HG03378 (cell line): ENCODE data around the gene ERC1.
"Not testable (repeated sequence)": the region's sequence is repeated elsewhere in the genome, so short reads cannot be mapped to it uniquely, and the experiment has no call there.

Experiments
- ATAC-seq: cut with Tn5 transposase; IDR thresholded peaks from one replicate; pipeline ENCODE4 v1.9.1; 2021; ENCODE audit warnings: mild to moderate bottlenecking, moderate library complexity; ENCODE audit not compliant: unreplicated experiment

Gene ERC1

GRCh38 chr12:1020389-1020788 lies 29.4 kb downstream of the ERC1 start:
- ATAC-seq = no peak

GRCh38 chr12:1022032-1022970 lies 31.3 kb downstream of the ERC1 start:
- no peak for ATAC-seq

- ATAC-seq = no peak
Measured at GRCh38 chr12:1030779-1031178, 39.8 kb downstream of the ERC1 start.

GRCh38 chr12:1034243-1034642 lies 43.2 kb downstream of the ERC1 start:
- ATAC-seq = no peak

GRCh38 chr12:1034751-1035457 lies 43.9 kb downstream of the ERC1 start:
- no peak for ATAC-seq

- no peak for ATAC-seq
Measured at GRCh38 chr12:1041478-1041877, 50.5 kb downstream of the ERC1 start.

- ATAC-seq = no peak
Measured at GRCh38 chr12:1044199-1044598, 53.2 kb downstream of the ERC1 start.

GRCh38 chr12:1044696-1045095 lies 53.7 kb downstream of the ERC1 start:
- ATAC-seq = no peak

GRCh38 chr12:1046727-1047126 lies 55.7 kb downstream of the ERC1 start:
- no peak for ATAC-seq

- ATAC-seq = no peak
Measured at GRCh38 chr12:1047898-1048660, 57.1 kb downstream of the ERC1 start.

- ATAC-seq = no peak
Measured at GRCh38 chr12:1050059-1050707, 59.2 kb downstream of the ERC1 start.

- ATAC-seq = not testable (repeated sequence)
Measured at GRCh38 chr12:1051672-1052071, 60.6 kb downstream of the ERC1 start.

- ATAC-seq = no peak
Measured at GRCh38 chr12:1053690-1054089, 62.7 kb downstream of the ERC1 start.

GRCh38 chr12:1054117-1054870 lies 63.3 kb downstream of the ERC1 start:
- ATAC-seq = no peak

GRCh38 chr12:1056390-1056789 lies 65.4 kb downstream of the ERC1 start:
- no peak for ATAC-seq

- ATAC-seq = no peak
Measured at GRCh38 chr12:1058423-1058822, 67.4 kb downstream of the ERC1 start.

GRCh38 chr12:1059162-1059561 lies 68.1 kb downstream of the ERC1 start:
- no peak for ATAC-seq

GRCh38 chr12:1063852-1064251 lies 72.8 kb downstream of the ERC1 start:
- no peak for ATAC-seq

GRCh38 chr12:1064317-1064716 lies 73.3 kb downstream of the ERC1 start:
- no peak for ATAC-seq

GRCh38 chr12:1065629-1066028 lies 74.6 kb downstream of the ERC1 start:
- ATAC-seq = no peak
